Measurements from ENCODE around the gene BANP. TPM values are rescaled to one million over a fixed set of nuclear protein-coding genes. Genes with fewer than 3 reads are reported as not detected.

Gene BANP
- total RNA-seq, 1 experiment from 2014 or later = 22.6 TPM

DNA sequence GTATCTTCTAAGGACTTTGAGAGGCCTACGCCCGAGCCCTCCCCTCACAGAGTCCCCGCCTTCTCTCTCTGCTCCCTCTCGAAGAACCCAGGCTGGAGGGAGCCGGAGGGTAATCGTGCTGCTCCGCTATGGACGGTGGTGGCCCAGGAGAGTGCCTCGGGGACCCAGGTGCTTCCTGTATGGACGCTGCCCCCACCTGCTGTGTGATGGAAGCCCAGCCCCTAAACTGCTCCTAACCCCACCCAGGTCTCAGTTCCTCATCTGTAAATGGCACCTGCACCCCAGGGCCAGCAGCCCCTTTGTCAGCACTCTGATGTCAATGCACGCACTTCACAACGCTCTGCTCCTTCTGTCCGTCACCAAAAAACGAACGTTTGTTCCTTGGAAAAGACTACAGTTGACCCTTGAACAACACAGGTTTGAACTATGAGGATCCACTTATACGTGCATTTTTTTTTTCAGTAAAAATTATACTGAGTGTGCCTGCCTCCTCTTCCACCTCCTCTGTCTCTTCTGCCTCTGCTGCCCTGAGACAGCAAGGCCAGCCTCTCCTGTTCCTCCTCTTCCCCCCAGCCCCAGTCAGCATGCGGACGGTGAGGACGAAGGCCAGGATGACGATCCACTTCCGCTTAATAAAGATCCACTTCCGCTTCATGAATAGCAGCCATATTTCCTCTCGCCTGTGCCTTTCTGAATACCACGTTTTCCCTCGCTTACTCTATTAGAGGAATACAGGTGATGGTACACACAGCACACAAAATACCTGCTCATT, 118.3 kb downstream of the BANP start:
- CTCF ChIA-PET = no interaction called here
- no peaks in the 10 kb centered on the region for H3K4me1 ChIP-seq (ENCODE audit: control insufficient read depth, insufficient read depth, low read length)

DNA sequence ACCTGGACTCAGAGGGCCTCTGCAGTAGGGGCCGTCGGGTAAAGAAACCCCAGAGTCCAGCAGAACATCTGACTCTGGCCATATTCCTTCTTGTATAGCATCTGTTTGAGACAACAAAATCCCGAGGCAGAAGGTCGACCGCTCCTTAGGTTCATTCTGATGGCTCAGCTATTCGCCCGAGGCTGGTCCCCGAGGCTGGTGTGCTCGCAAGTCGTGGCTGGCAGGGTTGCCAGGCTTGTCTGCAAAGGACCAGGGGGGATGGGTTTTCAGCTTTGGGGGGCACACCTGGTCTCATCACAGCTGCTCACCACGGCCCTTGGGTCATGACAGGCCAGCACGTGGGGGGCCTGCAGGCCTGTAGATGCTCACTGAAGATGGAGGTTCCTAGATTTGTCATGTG, 119.1 kb downstream of the BANP start:
- no peaks in the 10 kb centered on the region for H3K36me3 ChIP-seq (ENCODE audit: control insufficient read depth, insufficient read depth, low read length)
- DNase-seq (ENCODE audit: low read depth, low spot score) (no peak), ATAC-seq (no peak)
- no peak overlapping the region for H3K27ac ChIP-seq (ENCODE audit: low read length)
- no TSS peak for BruUV-seq (replicated peaks)
- no peaks in the 10 kb centered on the region for H3K4me1 ChIP-seq (ENCODE audit: control insufficient read depth, insufficient read depth, low read length)
- CTCF ChIA-PET = no interaction called here
- H3K4me3 ChIP-seq (ENCODE audit: low read depth in 2 of 2, low read length in 2 of 2) = no peak overlapping the region
- POLR2A ChIA-PET = no interaction called here
- no peaks in the 10 kb centered on the region for H3K27me3 ChIP-seq (ENCODE audit: control insufficient read depth, insufficient read depth, low read length)
- intact Hi-C loops (cut with micrococcal nuclease; ENCODE audit: unreplicated experiment) (no loop called here), in situ Hi-C loops (cut with HindIII; ENCODE audit: low pct_unique_long_range_greater_than_20kb, low sequenced_read_pairs) (no loop called here)
- H3K9me3 ChIP-seq (ENCODE audit: control insufficient read depth, insufficient read depth, low read depth, low read length) = no peaks in the 10 kb centered on the region
- TF ChIP-seq TCF7L2 (IDR thresholded peaks at IDR 0.05; ENCODE audit: low read depth, low read length) = no peak
- TF ChIP-seq, protein P1, sequence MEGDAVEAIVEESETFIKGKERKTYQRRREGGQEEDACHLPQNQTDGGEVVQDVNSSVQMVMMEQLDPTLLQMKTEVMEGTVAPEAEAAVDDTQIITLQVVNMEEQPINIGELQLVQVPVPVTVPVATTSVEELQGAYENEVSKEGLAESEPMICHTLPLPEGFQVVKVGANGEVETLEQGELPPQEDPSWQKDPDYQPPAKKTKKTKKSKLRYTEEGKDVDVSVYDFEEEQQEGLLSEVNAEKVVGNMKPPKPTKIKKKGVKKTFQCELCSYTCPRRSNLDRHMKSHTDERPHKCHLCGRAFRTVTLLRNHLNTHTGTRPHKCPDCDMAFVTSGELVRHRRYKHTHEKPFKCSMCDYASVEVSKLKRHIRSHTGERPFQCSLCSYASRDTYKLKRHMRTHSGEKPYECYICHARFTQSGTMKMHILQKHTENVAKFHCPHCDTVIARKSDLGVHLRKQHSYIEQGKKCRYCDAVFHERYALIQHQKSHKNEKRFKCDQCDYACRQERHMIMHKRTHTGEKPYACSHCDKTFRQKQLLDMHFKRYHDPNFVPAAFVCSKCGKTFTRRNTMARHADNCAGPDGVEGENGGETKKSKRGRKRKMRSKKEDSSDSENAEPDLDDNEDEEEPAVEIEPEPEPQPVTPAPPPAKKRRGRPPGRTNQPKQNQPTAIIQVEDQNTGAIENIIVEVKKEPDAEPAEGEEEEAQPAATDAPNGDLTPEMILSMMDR (IDR thresholded peaks at IDR 0.05) = no peak
- TF ChIP-seq POLR2AphosphoS5 (IDR thresholded peaks at IDR 0.05; ENCODE audit: low read depth, low read length) = no peak
- TF ChIP-seq, protein P2, sequence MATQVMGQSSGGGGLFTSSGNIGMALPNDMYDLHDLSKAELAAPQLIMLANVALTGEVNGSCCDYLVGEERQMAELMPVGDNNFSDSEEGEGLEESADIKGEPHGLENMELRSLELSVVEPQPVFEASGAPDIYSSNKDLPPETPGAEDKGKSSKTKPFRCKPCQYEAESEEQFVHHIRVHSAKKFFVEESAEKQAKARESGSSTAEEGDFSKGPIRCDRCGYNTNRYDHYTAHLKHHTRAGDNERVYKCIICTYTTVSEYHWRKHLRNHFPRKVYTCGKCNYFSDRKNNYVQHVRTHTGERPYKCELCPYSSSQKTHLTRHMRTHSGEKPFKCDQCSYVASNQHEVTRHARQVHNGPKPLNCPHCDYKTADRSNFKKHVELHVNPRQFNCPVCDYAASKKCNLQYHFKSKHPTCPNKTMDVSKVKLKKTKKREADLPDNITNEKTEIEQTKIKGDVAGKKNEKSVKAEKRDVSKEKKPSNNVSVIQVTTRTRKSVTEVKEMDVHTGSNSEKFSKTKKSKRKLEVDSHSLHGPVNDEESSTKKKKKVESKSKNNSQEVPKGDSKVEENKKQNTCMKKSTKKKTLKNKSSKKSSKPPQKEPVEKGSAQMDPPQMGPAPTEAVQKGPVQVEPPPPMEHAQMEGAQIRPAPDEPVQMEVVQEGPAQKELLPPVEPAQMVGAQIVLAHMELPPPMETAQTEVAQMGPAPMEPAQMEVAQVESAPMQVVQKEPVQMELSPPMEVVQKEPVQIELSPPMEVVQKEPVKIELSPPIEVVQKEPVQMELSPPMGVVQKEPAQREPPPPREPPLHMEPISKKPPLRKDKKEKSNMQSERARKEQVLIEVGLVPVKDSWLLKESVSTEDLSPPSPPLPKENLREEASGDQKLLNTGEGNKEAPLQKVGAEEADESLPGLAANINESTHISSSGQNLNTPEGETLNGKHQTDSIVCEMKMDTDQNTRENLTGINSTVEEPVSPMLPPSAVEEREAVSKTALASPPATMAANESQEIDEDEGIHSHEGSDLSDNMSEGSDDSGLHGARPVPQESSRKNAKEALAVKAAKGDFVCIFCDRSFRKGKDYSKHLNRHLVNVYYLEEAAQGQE (IDR thresholded peaks at IDR 0.05; ENCODE audit: insufficient read depth in 1 of 2, low read depth in 2 of 2, low read length in 1 of 2) = no peak
- TF ChIP-seq SIN3A (IDR thresholded peaks at IDR 0.05; ENCODE audit: borderline replicate concordance, insufficient read depth, low read depth, low read length) = no peak

More for the DNA sequence above, 118.3 kb downstream of the BANP start:
- H3K27ac ChIP-seq (ENCODE audit: low read length) = no peak overlapping the region
- intact Hi-C loops (cut with micrococcal nuclease; ENCODE audit: unreplicated experiment) = no loop called here
- BruUV-seq (replicated peaks) = no TSS peak
- no peak for ATAC-seq
- POLR2A ChIA-PET = interaction anchor here (0.6 kb wide), 1 partner anchor 16 kb away, joined by 4 read pairs; no protein-coding TSS in a partner anchor
- in situ Hi-C loops (cut with HindIII; ENCODE audit: low pct_unique_long_range_greater_than_20kb, low sequenced_read_pairs) = no loop called here
- TF ChIP-seq, protein P1 (IDR thresholded peaks at IDR 0.05) = no peak
- TF ChIP-seq POLR2AphosphoS5 (IDR thresholded peaks at IDR 0.05; ENCODE audit: low read depth, low read length) (no peak), SIN3A (IDR thresholded peaks at IDR 0.05; ENCODE audit: borderline replicate concordance, insufficient read depth, low read depth, low read length) (no peak)
- no peak overlapping the region for H3K4me3 ChIP-seq (ENCODE audit: low read depth in 2 of 2, low read length in 2 of 2)
- DNase-seq (ENCODE audit: low read depth, low spot score) = no peak
- H3K9me3 ChIP-seq (ENCODE audit: control insufficient read depth, insufficient read depth, low read depth, low read length) = no peaks in the 10 kb centered on the region
- no peaks in the 10 kb centered on the region for H3K27me3 ChIP-seq (ENCODE audit: control insufficient read depth, insufficient read depth, low read length)
- no peaks in the 10 kb centered on the region for H3K36me3 ChIP-seq (ENCODE audit: control insufficient read depth, insufficient read depth, low read length)
